ENCODE measurements around the gene HDAC9.

Gene HDAC9

DNA sequence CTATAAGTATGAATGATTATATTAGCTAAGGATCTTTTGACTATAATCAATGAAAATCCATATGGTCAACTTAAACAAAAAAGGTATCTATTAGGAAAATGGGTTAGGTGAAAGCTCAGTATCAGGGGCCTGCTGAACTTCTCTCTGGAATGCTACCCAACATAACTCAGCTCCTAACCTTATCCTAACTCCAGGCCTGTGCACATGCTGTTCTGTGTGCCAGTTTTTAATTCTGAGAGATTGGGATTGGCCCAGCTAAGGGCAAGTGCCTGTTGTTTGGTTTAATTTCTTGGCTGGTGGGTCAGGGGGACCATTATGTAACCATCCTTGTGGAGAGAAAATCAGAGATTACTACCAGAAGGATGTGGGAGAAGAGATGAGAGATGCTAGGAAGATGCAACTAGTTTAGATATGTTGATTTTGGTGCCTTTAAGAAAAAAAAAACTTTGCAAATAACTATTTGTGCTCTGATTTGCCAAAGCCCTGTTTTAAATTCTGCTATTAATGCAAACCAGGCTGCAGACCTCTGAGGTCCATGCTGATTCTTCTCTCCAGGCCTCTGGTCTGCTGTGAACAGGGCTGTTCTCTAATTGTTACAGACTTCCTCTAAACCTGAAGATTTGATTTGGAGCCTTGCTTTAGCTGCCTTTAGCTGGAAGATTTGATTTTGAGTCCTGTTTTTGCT is 23.9 kb upstream of the HDAC9 start:
- Histone ChIP-seq H3K27ac (ENCODE audit: extremely low read depth, low read depth, low read length) (no peak overlapping the region), H3K9me3 (ENCODE audit: control insufficient read depth, insufficient read depth, low read depth, low read length) (no peaks in the 10 kb centered on the region), H3K4me3 (ENCODE audit: low read depth, low read length) (no peak overlapping the region), H3K4me1 (ENCODE audit: control insufficient read depth, insufficient read depth, low read length) (no peaks in the 10 kb centered on the region), H3K36me3 (ENCODE audit: control insufficient read depth in 2 of 2, insufficient read depth in 1 of 2, low read length in 2 of 2) (no peaks in the 10 kb centered on the region)
- ChIA-PET POLR2A (no interaction called here), CTCF (no interaction called here)
- TF ChIP-seq ZNF626 (tag by site-specific recombination; IDR thresholded peaks at IDR 0.05) (no peak), ZFP37 (tag by site-specific recombination; IDR thresholded peaks at IDR 0.05) (no peak), ZNF184 (tag by site-specific recombination; IDR thresholded peaks at IDR 0.05) (no peak), ZNF248 (tag by site-specific recombination; IDR thresholded peaks at IDR 0.05) (no peak), ZNF366 (tag by site-specific recombination; conservative IDR thresholded peaks at IDR 0.05) (no peak), ZNF121 (tag by site-specific recombination; IDR thresholded peaks at IDR 0.05) (no peak), OVOL3 (tag by site-specific recombination; IDR thresholded peaks at IDR 0.05) (no peak), ZNF571 (tag by site-specific recombination; IDR thresholded peaks at IDR 0.05) (no peak), ZNF791 (tag by site-specific recombination; IDR thresholded peaks at IDR 0.05) (no peak)
- TF ChIP-seq, protein P1, sequence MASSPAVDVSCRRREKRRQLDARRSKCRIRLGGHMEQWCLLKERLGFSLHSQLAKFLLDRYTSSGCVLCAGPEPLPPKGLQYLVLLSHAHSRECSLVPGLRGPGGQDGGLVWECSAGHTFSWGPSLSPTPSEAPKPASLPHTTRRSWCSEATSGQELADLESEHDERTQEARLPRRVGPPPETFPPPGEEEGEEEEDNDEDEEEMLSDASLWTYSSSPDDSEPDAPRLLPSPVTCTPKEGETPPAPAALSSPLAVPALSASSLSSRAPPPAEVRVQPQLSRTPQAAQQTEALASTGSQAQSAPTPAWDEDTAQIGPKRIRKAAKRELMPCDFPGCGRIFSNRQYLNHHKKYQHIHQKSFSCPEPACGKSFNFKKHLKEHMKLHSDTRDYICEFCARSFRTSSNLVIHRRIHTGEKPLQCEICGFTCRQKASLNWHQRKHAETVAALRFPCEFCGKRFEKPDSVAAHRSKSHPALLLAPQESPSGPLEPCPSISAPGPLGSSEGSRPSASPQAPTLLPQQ (tag by site-specific recombination; IDR thresholded peaks at IDR 0.05), result no peak
- TF ChIP-seq, protein P2, sequence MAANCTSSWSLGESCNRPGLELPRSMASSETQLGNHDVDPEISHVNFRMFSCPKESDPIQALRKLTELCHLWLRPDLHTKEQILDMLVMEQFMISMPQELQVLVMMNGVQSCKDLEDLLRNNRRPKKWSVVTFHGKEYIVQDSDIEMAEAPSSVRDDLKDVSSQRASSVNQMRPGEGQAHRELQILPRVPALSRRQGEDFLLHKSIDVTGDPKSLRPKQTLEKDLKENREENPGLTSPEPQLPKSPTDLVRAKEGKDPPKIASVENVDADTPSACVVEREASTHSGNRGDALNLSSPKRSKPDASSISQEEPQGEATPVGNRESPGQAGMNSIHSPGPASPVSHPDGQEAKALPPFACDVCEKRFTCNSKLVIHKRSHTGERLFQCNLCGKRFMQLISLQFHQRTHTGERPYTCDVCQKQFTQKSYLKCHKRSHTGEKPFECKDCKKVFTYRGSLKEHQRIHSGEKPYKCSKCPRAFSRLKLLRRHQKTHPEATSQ (tag by site-specific recombination; IDR thresholded peaks at IDR 0.05), result no peak

DNA sequence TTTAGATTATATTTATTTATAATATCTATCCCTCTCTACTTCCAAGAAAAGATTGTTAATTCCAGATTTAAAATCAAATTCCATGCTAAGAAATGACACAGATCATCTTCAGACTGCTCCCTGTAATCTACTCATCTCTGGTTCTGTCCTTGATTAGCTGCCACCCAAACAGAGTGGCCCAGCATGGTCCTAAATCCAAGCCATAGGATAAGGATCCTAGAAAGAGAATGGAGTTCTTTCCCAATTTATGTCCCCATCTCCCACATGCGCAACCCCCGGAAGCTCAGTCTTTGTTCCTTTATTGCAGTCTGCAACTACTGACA is 23.4 kb upstream of the HDAC9 start:
- Histone ChIP-seq H3K4me3 (ENCODE audit: low read depth, low read length) (no peak overlapping the region), H3K9me3 (ENCODE audit: control insufficient read depth, insufficient read depth, low read depth, low read length) (no peaks in the 10 kb centered on the region), H3K27ac (ENCODE audit: extremely low read depth, low read depth, low read length) (no peak overlapping the region), H3K36me3 (ENCODE audit: control insufficient read depth in 2 of 2, insufficient read depth in 1 of 2, low read length in 2 of 2) (no peaks in the 10 kb centered on the region), H3K4me1 (ENCODE audit: control insufficient read depth, insufficient read depth, low read length) (no peaks in the 10 kb centered on the region)
- ChIA-PET CTCF (no interaction called here), POLR2A (no interaction called here)
- TF ChIP-seq KLF7 (tag by site-specific recombination; IDR thresholded peaks at IDR 0.05; ENCODE audit: borderline replicate concordance) (no peak), KLF1 (tag by site-specific recombination; IDR thresholded peaks at IDR 0.05) (no peak), ZNF501 (tag by site-specific recombination; IDR thresholded peaks at IDR 0.05) (no peak), ZNF114 (tag by site-specific recombination; IDR thresholded peaks at IDR 0.05) (no peak), ZNF791 (tag by site-specific recombination; IDR thresholded peaks at IDR 0.05) (no peak)
- TF ChIP-seq, protein P3, sequence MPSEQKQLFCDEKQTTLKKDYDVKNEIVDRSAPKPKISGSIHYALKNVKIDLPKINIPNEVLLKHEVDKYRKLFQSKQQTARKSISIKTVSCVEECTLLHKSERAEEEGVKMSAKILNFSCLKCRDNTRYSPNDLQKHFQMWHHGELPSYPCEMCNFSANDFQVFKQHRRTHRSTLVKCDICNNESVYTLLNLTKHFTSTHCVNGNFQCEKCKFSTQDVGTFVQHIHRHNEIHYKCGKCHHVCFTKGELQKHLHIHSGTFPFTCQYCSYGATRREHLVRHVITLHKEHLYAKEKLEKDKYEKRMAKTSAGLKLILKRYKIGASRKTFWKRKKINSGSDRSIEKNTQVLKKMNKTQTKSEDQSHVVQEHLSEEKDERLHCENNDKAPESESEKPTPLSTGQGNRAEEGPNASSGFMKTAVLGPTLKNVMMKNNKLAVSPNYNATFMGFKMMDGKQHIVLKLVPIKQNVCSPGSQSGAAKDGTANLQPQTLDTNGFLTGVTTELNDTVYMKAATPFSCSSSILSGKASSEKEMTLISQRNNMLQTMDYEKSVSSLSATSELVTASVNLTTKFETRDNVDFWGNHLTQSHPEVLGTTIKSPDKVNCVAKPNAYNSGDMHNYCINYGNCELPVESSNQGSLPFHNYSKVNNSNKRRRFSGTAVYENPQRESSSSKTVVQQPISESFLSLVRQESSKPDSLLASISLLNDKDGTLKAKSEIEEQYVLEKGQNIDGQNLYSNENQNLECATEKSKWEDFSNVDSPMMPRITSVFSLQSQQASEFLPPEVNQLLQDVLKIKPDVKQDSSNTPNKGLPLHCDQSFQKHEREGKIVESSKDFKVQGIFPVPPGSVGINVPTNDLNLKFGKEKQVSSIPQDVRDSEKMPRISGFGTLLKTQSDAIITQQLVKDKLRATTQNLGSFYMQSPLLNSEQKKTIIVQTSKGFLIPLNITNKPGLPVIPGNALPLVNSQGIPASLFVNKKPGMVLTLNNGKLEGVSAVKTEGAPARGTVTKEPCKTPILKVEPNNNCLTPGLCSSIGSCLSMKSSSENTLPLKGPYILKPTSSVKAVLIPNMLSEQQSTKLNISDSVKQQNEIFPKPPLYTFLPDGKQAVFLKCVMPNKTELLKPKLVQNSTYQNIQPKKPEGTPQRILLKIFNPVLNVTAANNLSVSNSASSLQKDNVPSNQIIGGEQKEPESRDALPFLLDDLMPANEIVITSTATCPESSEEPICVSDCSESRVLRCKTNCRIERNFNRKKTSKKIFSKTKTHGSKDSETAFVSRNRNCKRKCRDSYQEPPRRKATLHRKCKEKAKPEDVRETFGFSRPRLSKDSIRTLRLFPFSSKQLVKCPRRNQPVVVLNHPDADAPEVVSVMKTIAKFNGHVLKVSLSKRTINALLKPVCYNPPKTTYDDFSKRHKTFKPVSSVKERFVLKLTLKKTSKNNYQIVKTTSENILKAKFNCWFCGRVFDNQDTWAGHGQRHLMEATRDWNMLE (tag by site-specific recombination; conservative IDR thresholded peaks at IDR 0.05; ENCODE audit: low read depth), result no peak
- TF ChIP-seq, protein P4, sequence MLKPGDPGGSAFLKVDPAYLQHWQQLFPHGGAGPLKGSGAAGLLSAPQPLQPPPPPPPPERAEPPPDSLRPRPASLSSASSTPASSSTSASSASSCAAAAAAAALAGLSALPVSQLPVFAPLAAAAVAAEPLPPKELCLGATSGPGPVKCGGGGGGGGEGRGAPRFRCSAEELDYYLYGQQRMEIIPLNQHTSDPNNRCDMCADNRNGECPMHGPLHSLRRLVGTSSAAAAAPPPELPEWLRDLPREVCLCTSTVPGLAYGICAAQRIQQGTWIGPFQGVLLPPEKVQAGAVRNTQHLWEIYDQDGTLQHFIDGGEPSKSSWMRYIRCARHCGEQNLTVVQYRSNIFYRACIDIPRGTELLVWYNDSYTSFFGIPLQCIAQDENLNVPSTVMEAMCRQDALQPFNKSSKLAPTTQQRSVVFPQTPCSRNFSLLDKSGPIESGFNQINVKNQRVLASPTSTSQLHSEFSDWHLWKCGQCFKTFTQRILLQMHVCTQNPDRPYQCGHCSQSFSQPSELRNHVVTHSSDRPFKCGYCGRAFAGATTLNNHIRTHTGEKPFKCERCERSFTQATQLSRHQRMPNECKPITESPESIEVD (tag by site-specific recombination; IDR thresholded peaks at IDR 0.05), result no peak
